Ovary (tissue), 3 donors: ENCODE measurements around the gene SLC44A4.

Experiments used
- CTCF ChIP-seq, 3 donors: fragments of 450-650 bp in 2 of 3; fragments of 200-600 bp in 1 of 3; IDR thresholded peaks; one replicate each; pipeline versions ENCODE4 v1.5.1 to v1.8.0; 2016 to 2022; ENCODE audit warnings: antibody characterized with exemption in 3 of 3, mild to moderate bottlenecking in 1 of 3
- EP300 ChIP-seq: sonication (generic); formaldehyde crosslinking; IDR thresholded peaks from one replicate; pipeline ENCODE4 v1.6.1; 2017; ENCODE audit warnings: antibody characterized with exemption
- POLR2A ChIP-seq: fragments of 450-650 bp; IDR thresholded peaks from one replicate; pipeline ENCODE4 v1.6.1; 2017; ENCODE audit warnings: antibody characterized with exemption, mild to moderate bottlenecking, moderate library complexity
- donor health status: DM: no; HTN: no; CAD: no.

DNA sequence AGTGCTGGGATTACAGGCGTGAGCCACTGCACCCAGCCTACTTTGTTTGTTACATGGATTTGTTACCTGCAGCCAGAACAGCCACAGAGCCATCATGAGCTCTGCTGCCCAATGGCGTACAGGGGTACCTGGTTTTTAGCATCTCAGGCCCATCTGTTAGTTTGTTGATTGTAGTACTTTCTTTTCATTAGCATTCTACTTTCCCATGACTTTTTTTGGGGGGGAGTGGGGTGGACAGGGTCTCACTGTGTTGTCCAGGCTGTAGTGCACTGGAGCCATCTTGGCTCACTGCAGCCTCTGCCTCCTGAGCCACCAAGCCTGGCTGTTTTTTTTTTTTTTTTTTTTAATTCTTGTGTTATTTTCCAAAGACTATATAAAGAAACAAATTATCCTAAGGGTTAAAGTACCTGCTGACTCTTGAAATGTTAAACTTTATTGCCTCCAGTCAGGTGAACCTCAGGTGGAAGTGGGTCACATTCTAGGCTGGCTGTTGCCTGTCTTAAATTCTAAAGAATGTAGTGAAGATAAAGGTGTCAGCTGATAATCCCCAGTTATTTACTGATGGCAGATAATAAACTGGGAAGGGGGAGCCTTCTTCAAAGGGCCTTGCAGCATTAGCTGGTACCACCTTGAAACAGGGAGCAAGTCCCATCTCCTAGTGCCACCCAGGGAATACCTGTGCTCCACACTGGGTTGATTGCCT lies 31.4 kb downstream of the SLC44A4 start:
- no peak for TF ChIP-seq CTCF (IDR thresholded peaks at IDR 0.05)
- no peak for TF ChIP-seq EP300
- no peak for TF ChIP-seq POLR2A
